HG03108 (cell line): ENCODE measurements around the gene GEMIN5.

Experiments
- ATAC-seq: cut with Tn5 transposase; IDR thresholded peaks from one replicate; pipeline ENCODE4 v1.9.1; 2021; ENCODE audit warnings: moderate library complexity; ENCODE audit not compliant: unreplicated experiment

Gene GEMIN5

GRCh38 chr5:154857530-154858296 is 80.3 kb downstream of the GEMIN5 start:
- ATAC-seq, result peak; percentile 62

- no peak for ATAC-seq
Observed at GRCh38 chr5:154851351-154851750, 86.7 kb downstream of the GEMIN5 start.

GRCh38 chr5:154850255-154851062 is 87.6 kb downstream of the GEMIN5 start, which contains the start of gene FAXDC2:
TSS of gene FAXDC2 (minus strand) at chr5:154850603. CDS start at chr5:154838178, 12,425 bp downstream.
- ATAC-seq, result no peak

- no peak for ATAC-seq
Observed at GRCh38 chr5:154849791-154850201, 88.2 kb downstream of the GEMIN5 start.

- no peak for ATAC-seq
Observed at GRCh38 chr5:154849264-154849785, 88.7 kb downstream of the GEMIN5 start.

- no peak for ATAC-seq
Observed at GRCh38 chr5:154844809-154845208, 93.2 kb downstream of the GEMIN5 start.

- ATAC-seq, result no peak
Observed at GRCh38 chr5:154842689-154843530, 95.1 kb downstream of the GEMIN5 start.

- no peak for ATAC-seq
Observed at GRCh38 chr5:154841273-154841661, 96.7 kb downstream of the GEMIN5 start.

GRCh38 chr5:154840435-154841272 is 97.4 kb downstream of the GEMIN5 start:
- ATAC-seq, result no peak
